HG02884 (cell line): ENCODE measurements around the gene SLC5A10.
"Not testable (repeated sequence)": the region's sequence is repeated elsewhere in the genome, so short reads cannot be mapped to it uniquely, and the experiment has no call there.

ENCODE experiments used
- ATAC-seq: cut with Tn5 transposase; IDR thresholded peaks from one replicate; pipeline ENCODE4 v1.9.1; 2021; ENCODE audit warnings: mild to moderate bottlenecking, moderate library complexity; ENCODE audit not compliant: unreplicated experiment

The SLC5A10 gene

GRCh38 chr17:18951941-18952842 lies at the start of gene SLC5A10:
Gene SLC5A10, plus strand, starts transcription at chr17:18952165. Its CDS starts 41 bp downstream, at chr17:18952206.
- no peak for ATAC-seq

DNA sequence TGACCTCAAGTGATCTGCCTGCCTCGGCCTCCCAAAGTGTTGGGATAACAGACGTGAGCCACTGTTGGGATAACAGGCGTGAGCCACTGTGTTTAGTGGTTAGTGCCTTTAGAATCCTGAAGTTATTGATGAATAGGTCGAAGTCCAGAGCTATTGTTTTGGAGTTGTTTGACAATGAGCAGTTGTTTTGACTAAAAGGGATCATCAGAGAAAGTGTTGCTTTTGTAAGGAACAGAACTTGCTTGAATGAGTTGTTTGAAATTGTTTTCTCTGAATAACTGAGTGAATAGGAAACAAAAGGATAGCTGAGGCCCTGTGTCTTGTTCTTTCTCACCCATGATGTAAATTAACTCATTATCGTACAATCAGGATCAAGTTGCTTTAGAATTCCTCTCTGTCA lies 47.5 kb upstream of the SLC5A10 start:
- ATAC-seq, result no peak

GRCh38 chr17:18905226-18905625 lies 46.7 kb upstream of the SLC5A10 start:
- ATAC-seq, result no peak

DNA sequence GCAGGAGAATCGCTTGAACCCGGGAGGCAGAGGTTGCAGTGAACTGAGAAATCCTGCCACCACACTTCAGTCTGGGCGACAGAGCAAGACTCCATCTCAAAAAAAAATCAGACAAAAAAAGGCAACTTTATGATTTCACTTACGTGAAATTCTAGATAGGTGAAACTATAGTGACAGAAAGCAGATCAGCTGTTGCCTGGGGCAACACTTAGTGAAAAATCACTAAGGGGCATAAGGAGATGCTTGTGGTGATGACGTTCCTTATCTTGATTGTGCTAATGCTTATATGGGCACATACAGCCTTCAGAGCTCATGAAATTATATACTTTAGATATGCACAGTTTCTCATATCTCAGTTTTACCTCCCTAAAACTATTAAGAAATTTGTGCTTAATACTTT lies 41.6 kb upstream of the SLC5A10 start:
- ATAC-seq, result no peak

DNA sequence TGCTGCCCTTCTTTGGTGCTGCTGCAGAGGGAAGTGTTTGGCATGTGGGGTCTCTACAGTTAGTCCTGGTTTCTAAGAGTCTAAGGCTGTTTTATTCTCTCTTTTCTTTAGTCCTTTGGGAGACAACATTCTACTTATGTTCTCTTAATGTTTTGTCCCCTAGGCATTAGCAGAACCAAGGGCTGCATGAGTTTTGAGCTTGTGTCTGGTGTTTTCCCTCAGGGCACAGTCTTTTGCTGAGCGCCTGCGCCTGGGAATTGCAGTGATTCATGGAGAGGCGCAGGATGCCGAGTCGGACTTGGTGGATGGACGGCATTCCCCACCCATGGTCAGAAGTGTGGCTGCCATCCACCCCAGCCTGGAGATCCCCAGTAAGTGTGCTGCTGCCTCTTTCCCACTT lies 41.1 kb upstream of the SLC5A10 start:
- no peak for ATAC-seq

DNA sequence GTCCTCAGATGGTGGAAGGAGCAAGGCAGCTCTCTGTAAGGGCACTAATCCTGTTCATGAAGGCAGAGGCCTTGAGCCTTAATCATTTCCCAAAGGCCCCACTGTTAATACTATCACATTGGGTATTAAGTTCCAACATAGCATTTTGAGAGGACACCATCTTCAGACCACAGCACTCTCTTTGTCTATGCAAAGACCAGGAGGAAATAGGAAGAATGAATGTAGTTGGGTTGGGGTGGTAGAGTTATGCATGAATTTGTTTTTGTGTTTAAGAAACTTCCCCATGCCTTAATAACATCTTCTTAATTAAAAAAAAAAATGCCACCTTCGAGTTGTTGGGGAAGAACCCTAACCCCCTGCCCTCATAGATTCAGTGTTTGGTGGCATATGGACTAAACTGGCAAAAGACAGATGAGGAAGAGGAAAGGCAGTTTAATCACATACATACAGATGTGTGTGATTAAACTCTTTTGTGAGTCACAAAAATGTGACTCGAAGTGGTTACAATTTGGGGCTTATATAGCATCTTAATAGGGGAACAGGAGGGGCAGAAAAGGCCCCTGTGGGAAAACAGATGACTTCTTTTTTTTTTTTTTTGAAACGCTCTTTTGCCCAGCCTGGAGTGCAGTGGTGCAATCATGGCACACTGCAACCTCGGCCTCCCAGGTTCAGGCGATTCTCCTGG lies 35.0 kb upstream of the SLC5A10 start:
- no peak for ATAC-seq

DNA sequence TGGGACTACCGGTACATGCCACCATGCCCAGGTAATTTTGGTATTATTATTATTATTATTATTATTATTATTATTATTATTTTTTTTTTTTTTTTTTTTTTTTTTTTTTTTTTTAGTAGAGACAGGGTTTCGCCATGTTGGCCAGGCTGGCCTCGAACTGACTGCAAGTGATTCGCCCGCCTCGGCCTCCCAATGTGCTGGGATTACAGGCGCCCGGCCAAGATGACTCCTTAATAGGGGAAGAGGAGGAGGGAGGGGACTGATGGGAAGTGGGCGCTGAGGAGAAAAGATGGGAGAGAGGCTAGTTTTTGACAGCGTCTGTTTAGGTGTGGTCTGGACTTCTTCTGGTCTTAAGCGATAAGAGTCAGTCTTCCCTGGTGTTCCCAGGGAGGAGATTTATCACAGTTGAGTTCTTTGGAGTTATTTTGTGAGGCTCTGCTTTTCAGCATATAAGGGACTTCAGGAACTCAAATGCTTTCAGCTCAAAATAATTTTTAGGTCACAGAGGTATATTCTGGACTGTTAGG lies 34.4 kb upstream of the SLC5A10 start:
- no peak for ATAC-seq

DNA sequence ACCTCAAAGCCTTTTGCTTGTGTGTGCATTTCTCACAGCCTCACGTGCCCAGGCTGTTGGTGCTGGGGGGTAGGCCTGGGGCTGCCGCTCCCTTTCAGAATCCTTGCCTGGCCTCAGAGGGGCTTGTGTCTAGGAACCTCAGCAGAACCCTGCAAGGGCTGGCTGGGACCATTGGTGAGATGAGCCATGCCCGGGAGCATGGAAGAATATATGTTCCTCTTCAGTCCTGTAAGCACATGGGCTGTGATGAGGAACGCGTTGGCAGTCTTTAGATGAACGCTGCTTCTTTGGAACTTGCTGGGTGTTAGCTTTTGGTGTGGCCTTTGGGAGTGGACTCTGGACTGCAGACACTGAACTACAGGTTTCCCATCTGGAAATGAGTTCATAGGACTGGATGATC lies 32.0 kb upstream of the SLC5A10 start:
- ATAC-seq, result no peak

- ATAC-seq, result no peak
Observed at GRCh38 chr17:18920911-18921441, 31.0 kb upstream of the SLC5A10 start.

- ATAC-seq, result no peak
Observed at GRCh38 chr17:18921485-18921884, 30.5 kb upstream of the SLC5A10 start.

DNA sequence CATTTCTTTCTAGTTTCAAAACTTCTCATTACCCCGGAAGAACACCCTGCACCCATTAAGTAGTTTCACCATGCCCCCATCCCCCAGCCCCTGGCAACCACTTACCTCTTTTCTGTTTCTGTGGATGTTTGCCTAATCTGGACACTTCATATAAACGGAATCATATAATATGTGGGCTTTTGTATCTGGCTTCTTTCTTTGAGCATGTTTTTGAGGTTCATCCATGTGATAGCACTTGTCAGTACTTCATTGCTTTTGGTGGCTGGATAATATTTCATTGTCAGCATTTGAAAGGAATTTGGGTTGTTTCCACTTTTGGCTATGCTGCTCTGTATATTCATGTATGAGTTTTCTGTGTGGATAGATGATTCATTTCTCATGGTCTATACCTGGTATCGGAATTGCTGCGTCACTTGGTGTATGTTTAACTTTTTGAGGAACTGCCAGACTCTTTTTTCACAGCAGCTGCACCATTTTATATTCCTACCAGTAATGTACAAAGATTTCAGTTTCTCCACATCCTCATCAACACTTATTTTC lies 30.0 kb upstream of the SLC5A10 start:
- ATAC-seq, result peak; percentile 69

GRCh38 chr17:18922596-18922995 lies 29.4 kb upstream of the SLC5A10 start:
- not testable (repeated sequence) for ATAC-seq

DNA sequence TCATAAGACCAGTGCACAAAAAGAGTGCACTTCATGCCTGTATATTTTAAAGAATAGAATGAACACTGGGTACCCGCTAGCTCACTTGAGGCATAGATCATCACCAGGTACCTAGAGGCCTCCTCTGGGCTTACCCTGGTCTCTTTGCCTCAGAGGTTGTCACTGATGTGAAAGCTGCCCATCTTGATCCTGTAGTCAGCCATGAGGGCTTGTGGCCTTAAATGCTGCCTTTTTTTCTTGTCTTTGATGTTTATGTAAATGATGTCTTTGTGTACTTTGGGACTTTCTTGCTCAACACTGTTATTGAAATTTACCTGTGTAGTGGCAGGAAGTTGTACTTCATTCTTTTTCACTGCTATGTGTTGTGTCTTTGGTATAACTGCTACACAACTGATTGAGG lies 26.8 kb upstream of the SLC5A10 start:
- no peak for ATAC-seq

GRCh38 chr17:18928628-18929125 lies 23.3 kb upstream of the SLC5A10 start:
- ATAC-seq, result no peak

- no peak for ATAC-seq
Observed at GRCh38 chr17:18932360-18933055, 19.5 kb upstream of the SLC5A10 start.

GRCh38 chr17:18933102-18934058 lies 18.6 kb upstream of the SLC5A10 start:
- ATAC-seq, result no peak

DNA sequence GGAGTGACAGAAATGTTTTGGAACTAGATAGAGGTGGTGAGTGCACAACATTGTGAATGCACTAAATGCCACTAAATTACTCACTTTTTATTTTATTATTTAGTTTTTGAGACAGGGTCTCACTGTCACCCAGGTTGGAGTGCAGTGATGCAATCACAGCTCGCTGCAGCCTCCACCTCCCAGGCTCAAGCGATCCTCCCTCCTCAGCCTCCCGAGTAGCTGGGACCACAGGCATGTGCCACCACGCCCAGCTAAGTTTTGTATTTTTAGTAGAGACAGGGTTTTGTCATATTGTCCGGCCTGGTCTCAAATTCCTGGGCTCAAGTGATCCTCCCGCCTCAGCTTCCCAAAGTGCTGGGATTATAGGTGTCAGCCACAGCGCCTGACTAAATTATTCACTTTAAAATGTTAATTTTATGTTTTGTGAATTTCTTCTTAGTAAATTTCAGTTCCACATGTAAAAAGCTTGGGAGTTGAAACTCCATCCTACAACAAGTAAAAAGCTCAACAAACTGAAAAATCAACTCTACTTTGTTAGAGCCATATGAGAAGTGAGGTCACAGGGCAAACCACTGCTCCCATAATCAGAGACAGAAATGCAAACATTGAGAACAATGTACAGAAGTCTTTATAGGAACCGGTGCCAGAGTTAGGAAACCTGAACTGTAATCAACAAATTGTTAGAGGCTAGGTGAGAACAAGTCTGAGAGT lies 13.8 kb upstream of the SLC5A10 start:
- ATAC-seq, result no peak

GRCh38 chr17:18938692-18939023 lies 13.3 kb upstream of the SLC5A10 start:
- no peak for ATAC-seq

- no peak for ATAC-seq
Observed at GRCh38 chr17:18944646-18945045, 7.3 kb upstream of the SLC5A10 start.
